Stimulated activated CD4-positive, alpha-beta T cell treated with anti-CD3 and anti-CD28 coated beads, Interleukin-2, amount 100 ng/mL, for 24 hours (primary cell): ENCODE measurements around the gene INVS.
"Not testable (repeated sequence)": the region's sequence is repeated elsewhere in the genome, so short reads cannot be mapped to it uniquely, and the experiment has no call there.

Experiments
- DNase-seq, 2 donors: peaks; one replicate each; pipeline ENCODE4 v3.0.0-alpha.2; 2020

The INVS gene

DNA sequence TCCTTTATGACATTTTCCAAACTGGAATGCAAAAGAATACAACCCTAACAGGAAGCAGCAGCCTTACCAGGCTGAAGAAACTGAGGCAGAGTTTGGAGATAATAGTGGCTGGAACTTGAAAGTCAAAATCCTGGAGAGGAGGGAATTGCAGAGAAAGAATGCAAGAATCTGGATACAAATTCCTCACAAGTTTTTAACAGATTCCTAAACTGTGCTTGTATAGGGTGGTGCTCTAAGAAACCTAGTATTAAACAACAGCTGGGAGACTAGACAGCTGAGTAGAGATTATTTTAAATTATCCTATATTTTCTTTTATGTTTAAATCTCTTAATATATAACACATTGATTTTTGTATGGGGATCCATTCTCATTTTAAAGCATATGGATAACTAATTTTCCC lies 30.7 kb downstream of the INVS start:
- DNase-seq: no peak

DNA sequence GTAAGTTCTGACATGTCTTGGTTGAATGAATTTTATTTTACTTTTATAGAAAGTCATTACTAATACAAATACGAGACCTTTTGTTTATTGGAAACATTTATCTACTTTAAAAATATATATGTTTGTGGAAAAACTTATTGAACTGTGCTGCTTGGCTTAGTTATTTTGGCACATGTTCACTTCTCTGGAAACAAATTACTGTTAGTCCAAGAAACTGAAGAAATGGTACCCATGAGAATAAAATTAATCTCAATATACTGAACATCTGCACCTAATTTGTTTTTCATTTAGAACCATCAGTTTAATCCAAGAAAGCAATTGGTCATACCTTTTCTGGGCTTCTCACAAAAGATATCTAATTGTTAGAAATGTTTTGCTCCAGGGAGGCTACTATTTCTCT lies 32.2 kb downstream of the INVS start:
- DNase-seq: no peak

DNA sequence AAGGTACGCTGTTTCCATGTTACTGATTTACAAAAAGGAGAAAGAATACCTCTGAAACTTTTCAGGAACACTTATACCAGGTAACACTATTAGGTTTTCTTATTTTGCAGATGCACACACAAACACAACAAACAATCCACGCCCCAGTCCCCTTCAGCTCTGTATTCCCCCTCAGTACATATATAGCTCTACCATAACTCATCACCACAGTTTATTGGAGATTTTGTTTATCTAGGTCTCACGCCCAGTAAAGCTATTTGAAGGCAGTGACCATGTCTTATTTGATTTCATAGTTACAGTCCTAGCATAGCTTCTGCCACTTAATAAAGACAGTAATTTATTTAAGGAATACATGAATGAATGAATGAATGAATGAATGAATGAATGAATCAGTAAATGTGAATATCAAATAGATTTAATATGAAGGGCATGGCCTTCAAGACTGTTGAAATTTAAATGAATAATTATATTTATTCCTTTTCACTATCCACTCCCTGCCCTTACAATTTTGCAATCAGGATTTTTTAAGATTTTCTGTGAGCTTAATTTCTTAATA lies 32.9 kb downstream of the INVS start:
- no peak for DNase-seq

DNA sequence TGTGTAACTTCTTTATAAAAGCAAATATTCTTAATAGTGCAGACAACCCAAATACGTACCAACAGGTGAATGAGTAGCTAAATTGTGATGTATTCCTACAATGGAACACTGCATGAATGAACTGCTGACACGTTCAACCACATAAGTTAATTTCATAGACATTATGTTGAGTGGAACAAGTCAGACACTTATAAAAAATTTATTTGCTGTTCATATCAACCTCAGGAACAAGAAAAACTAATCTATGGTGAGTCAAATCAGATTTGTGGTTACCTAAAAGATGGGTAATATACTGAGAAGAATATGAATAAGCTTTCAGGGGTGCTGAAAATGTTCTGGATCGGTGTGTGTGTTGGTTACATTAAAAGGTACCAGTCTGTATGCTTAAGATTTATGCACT lies 35.7 kb downstream of the INVS start:
- no peak for DNase-seq

DNA sequence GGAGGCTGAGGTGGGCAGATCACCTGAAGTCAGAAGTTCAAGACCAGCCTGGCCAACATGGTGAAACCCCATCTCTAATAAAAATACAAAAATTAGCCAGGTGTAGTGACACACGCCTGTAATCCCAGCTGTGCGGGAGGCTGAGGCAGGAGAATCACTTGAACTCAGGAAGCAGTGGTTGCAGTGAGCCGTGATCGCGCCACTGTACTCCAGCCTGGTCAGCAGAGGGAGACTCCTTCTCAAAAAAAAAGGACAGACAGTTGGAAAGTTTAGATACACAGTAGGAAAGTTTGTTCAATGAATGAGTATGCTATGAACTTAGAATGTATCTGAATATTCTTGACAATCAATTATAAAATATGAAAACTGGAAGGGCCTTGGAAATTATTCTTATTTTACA lies 37.8 kb downstream of the INVS start:
- not testable (repeated sequence) for DNase-seq

DNA sequence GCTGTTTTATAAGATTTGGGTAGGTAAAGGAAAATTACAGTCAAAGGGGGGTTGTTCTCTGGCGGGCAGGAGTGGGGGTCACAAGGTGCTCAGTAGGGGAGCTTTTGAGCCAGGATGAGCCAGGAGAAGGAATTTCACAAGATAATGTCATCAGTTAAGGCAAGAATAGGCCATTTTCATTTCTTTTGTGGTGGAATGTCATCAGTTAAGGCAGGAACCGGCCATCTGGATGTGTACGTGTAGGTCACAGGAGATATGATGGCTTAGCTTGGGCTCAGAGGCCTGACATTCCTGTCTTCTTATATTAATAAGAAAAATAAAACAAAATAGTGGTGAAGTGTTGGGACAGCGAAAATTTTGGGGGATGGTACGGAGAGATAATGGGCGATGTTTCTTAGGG lies 41.3 kb downstream of the INVS start:
- DNase-seq: not testable (repeated sequence)

DNA sequence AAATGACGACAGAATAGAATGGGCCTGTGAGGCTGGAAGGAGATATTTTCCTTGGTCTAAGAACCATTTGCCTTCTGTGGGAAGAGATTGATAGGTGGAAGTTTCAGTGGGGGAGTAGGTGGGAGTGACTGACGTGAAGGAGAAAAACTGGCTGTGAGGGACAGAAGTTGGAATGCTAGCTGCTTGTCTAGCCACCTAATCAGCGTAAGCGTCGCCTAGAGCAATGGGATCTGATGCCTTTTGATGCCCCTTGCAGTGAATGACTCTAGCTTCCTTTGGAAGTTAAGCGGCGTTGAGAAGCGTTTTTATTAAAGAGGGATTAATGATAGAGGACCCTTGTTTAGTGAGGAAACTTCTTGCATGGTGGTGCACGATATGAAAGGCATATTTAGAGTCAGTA lies 42.8 kb downstream of the INVS start:
- not testable (repeated sequence) for DNase-seq

DNA sequence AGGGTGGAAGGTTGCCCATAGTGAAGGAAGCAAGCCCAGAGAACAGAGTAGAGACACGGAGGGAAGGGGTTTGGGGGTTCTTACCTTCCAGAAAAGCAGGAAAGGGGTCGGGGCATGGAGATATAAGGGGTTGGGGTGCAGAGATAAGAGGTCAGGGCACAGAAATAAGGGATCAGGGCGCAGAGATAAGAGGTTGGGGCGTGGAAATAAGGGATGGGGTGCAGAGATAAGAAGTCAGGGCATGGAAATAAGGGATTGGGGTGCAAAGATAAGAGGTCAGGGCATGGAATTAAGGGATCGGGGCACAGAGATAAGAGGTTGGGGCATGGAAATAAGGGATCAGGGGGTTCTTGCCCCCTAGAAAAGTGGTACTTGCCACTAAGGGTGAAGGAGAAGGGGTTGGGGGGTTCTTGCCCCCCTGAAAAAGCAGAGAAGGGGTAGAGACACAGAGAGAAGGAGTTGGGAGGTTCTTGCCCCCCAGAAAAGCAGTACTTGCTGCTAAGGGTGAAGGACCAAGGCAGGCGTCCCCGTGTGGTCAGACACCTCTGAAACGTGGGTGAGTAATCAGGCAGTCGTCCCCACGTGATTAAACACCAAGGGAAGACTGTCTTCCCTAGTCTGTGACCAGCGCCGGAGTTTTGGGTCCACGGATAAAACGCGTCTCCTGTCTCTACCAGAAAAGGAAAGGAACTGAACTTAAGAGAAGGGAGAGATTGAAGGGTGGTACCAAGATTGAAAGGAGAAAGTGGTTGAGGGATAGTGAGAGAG lies 46.3 kb downstream of the INVS start:
- not testable (repeated sequence) for DNase-seq

DNA sequence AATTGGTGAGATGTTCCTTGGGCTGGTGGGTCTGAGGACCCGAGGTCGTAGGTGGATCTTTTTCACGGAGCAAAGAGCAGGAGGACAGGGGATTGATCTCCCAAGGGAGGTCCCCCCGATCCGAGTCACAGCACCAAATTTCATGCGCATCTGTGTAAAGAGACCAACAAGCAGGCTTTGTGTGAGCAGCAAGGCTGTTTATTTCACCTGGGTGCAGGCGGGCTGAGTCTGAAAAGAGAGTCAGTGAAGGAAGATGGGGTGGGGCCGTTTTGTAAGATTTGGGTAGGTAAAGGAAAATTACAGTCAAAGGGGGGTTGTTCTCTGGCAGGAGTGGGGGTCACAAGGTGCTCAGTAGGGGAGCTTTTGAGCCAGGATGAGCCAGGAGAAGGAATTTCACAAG lies 46.9 kb downstream of the INVS start:
- DNase-seq: not testable (repeated sequence)

DNA sequence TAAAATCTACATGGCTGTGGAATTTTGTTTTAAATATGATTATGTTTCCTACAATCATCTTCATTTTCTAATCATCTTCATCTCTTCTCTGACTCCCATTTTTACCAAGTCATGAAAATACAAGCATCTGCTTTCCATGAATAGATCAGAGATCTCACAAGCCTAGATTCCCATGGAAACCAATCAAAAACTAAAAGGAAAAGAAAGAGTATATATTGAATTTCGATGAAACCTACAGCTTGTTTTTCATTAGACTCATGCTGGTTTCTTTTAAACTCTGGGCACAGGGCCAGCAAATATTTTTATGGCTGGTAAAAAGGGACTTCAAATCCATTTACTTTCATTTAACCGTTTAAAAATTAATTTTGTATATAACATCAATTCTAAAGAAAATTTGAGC lies 51.2 kb downstream of the INVS start:
- no peak for DNase-seq

DNA sequence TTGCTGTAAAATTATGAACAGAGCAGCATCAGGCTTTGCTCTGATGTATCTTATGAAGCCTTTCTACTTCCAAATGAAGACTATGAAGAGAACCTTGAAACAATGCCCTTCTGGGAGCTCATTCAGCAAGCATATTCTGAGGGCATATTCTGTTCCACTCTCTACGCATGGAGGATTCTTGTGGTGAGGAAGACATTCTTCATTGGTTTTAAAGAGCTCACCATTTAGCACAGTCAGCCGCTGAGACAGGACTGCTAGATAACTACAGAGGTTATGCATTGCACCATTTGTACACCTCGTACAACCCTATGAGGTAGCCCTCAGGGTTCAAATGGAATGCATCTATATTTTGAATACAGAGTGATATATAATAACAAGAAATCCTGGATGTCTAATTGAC lies 61.0 kb downstream of the INVS start:
- DNase-seq: no peak

DNA sequence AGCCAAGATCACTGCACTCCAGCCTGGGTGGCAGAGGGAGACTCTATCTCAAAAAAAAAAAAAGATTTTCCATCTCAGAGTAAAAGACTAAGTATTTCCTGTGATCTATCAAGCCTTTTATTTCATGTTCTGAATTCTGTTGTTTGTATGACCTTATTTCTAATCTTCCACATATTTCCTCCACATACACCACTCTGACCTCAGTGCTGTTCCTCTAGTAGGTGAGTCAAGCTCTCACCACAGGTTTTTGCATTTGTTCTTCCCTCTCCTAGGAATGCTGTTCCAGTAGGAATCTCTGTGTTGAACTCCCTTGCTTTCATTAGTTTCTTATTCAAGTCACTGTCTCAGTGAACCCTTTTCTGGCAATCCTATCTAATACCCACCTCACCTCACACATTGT lies 68.1 kb downstream of the INVS start:
- no peak for DNase-seq

DNA sequence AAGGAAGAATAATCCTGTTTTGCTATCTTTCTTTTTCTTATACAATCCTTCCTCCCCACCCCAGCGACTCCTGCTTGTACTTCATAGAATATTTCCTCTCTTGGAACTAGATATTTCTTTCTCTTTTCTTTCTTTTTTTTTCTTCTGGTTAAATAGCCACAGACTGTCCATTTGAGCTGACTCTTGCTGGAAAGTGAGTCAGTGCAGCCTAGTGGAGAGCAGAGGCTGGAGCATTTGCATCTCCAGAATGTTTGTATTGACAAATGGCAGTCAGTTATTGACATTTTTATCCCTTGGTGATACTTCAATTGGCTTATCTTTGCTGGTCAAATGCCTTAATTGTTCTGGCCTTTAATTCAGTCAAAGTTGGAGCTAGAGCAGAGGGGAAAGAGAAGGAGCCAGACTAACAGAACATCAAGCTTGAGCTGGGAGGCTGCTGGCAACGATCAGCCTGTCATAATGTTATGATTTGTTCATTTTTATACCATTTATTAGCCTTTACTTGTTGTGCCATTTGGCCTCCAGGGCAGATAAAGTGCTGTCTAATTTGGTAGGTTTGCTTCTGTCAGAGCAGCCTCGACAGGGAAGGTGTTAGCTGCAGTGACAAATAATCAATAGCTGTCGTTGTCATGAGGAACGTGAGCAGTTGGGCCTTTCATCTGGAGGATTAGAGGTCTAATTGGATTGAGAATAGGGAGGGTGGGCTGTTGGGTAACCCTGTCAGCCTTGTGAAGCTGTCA lies 69.0 kb downstream of the INVS start:
- no peak for DNase-seq

DNA sequence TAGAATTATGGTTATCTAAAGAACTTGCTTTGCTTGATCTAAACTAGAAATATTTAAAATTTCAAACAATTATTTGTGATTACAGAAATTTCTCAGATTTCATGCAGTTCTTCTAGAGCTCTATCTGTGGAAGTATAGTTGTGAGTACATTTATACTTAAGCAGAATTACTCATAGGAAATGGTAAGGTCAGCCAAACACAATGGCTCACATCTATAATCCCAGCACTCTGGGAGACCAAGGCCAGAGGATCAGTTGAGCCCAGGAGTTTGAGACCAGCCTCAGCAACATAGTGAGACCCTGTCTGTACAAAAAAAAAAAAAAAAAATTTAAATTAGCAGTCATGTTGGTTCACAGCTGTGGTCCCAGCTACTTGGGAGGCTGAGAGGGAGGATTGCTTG lies 71.0 kb downstream of the INVS start:
- DNase-seq: no peak

DNA sequence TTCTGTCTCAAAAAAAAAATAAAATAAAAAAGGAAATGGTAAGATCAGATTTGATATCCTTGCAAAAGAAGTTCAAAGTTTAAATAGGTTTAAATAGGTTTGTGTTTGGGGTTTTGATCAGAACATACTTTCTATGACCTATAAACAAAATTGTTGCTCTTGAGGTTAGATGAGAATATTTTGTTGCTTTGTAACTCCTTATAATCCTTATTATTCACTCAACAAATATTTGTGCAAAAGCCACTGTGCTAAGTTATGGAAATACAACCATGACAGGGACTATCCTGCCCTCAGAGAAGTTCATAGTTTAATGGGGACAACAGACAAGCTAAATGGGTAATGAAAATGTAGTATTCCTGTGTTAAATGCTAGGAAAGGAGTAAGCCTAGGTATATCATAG lies 71.5 kb downstream of the INVS start:
- no peak for DNase-seq

DNA sequence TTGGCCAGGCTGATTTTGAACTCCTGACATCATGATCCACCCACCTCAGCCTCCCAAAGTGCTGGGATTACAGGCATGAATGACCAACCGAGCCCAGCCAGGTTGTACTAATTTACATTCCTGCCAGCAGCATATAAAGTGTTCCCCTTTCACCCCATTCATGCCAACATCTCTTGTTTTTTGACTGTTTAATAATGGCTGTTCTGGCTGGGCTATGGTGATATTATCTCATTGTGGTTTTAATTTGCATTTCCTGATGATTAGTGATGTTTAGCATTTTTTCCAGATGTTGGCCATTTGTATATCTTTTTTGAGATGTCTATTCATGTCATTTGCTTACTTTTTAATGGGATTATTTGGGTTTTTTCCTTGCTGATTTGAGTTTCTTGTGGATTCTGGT lies 87.3 kb downstream of the INVS start:
- no peak for DNase-seq

DNA sequence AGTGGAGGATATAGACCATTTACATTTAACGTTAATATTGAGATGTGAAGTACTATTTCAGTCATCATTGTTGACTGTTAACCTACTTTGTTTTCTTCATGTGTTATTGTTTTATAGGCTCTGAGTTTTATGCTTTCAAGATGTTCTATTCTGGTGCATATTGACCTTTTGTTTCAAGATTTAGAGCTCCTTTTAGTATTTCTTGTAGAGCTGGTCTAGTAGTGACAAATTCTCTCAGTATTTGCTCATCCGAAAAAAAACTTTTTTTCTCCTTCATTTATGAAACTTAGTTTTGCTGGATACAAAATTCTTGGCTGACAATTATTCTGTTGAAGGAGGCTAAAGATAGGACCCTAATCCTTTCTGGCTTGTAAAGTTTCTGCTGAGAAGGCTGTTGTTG lies 91.3 kb downstream of the INVS start:
- no peak for DNase-seq

DNA sequence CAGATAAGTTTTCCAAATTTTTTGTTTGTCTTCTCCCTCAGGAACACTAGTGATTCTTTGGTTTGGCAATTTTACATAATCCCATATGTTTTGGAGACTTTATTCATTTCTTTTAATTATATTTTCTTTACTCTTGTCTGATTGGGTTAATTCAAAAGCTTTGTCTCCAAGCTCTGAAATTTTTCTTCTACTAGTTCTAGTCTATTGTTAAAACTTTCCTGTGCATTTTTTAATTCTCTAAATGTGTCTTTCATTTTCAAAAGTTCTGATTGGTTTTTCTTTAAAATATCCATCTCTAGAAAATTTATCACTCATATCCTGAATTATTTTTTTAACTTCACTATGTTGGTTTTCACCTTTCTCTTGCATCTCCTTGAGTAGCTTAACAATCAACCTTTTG lies 92.2 kb downstream of the INVS start:
- DNase-seq: no peak

DNA sequence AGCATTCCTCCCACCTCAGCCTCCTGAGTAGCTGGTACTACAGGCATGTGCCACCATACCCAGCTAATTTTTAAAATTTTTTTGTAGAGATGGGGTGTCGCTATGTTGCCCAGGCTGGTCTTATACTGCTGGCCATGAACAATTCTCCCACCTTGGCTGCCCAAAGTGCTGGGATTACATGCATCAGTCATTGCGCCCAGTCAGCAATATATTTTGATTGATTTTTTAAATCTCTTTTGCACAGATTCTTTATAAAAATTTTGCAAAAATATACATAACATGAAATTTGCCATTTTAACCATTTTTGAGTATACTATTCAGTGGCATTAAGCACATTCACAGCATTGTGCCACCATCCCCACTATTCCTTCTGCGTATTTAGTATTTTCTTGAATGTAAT lies 94.0 kb downstream of the INVS start:
- no peak for DNase-seq

DNA sequence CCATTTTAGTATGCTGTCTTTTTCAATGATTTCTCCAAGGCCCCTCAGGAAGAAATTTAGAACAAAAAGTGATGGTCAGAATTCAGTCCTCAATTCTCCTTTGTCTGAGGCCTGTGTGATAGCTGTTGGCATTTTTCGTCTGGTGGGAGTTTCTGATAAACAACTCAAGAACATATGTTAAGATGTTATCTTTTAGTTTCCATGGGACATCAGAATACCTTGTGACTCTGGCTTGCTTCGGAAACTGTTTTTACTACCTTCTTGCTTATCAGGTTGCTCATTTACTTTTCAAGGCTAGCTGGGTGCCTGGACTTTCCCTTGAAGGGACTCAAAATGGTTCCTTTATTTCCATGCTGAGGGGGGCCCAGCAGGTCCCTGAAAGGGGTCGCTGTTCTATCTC lies 97.2 kb downstream of the INVS start:
- DNase-seq: no peak

DNA sequence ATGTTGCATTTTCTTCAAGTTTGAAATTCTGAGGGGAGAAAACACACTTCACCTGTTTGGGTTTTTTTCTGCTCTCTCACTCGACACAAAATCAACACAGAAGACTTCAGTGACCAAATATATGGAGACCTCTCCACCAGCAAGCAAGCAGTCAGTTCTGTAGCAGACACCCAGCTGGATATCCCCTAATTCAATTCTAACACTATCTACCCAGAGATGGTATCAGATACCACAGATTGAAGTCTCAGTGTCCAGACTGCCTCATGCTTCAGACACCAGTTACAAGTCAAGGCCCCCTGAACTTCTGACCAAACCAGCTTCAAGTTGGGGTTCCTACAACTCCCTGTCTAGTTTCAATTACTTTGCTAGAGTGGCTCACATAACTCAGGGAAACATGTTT lies 97.8 kb downstream of the INVS start:
- DNase-seq: no peak

DNA sequence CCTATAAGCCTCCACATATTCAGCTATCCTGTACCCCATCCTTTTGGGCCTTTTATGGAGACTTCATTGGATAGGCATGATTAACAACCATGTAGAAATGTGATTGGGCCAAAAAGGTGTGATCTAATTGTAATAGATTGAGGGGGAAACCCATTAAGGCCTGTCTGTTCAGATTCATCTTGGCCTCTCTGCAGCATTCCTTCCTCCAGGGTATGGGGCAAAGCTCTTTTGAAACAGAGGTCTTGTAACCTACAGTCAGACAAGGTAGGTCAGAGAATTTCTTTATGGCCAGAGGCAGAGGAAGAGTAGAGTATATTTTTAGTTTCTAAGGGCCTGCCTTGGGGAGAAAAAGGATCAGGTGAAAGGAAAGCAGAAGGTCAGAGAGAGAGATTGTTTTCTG lies 98.5 kb downstream of the INVS start:
- DNase-seq: no peak

DNA sequence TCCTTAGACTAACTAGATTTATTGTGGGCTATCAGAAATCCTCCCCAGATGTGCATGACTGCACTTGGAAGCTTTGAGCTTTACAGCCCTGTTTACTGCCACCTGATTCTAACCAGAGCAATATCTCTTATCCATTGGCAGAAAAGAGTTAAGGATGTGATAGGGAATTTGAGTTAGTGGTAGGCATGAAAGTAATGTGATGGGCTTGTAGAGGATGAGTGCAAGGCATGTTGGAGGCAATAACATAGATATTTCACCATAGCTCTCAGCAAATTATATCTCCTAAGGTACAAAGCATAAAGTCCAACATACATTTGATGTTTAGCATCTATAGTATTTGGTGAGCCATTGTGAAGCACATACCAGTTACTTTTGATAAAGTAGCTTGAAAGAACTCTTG lies 103.8 kb downstream of the INVS start:
- DNase-seq: no peak

DNA sequence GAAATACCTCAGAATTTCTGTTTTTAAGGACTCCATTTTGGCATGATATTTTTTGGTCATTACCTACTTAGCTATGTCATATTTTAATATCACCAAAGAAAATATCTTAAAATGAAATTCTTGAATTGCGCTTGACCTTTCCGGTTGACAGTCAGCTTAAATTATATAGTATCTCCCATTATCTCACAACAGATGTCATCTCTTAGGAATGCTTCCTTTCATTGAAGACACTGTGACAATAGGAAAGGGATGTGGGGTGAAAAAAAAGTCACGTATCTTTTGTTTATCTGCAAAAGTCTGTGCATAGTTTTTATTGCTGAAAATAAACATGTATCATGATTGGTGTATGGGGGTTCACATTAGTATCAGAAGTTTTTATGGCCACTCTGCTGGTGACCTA lies 105.8 kb downstream of the INVS start:
- DNase-seq: no peak

DNA sequence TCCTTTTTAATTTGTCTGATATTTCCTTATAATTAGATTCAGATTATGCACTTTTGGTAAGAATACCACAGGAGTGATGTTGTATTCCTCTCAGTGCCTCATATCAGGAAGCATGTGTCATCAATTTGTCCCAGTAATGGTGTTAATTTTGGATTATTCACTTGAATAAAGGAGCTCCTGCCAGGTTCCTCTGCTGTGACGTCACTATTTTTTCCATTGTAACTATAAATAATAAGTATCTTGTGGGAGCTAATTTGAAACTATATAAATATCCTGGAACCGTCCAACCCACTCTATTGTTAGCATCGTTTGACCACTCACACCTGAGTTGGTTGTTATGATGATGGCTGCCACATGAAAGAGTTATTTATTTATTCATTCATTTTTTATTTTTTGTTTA lies 107.9 kb downstream of the INVS start:
- no peak for DNase-seq
